ENCODE data around the gene MMP25.

DNA sequence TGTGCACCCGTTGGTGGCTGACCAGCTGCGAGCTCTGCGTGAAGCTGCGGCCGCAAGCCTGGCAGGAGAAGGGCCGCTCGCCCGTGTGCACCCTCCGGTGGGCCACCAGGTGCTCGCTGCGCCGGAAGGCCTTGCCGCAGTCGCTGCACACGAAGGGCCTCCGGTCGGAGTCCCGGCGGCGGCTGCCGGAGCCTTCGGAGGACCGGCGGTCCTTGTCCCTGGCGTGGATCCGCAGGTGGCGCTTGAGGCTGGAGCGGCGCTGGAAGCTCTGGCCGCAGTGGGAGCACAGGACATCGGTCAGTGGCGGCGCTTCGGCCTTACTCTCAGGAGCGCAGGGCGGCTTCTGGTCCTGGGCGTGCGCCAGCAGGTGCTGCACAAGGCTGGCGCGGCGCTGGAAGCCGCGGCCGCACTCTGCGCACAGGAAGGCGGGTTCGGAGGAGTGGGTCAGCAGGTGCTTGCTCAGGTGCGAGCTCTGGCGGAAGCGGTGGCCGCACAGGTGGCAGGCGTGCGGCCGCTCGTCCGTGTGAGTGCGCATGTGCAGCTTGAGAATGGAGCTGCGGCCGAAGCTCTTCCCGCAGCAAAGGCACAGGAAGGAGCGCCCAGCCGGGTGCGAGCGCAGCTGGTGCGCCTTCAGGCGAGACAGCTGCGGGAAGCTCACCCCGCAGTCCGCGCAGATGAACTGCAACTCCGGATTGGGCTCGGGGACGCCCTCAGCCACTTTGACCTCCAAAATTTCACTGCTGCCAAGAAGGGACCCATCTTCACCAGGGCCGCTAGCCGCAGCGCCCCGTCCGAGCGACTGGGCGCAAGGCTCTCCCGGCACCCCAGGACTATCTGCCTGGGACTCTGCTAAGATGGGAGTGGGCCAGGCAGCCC, 43.6 kb downstream of the MMP25 start:
- TF ChIP-seq YY1 (IDR thresholded peaks at IDR 0.05; ENCODE audit: insufficient read depth, insufficient read length) (no peak), ZNF274 (IDR thresholded peaks at IDR 0.05; ENCODE audit: low read depth, low read length) (no peak)
